IPS-11a (cell line): Measurements from ENCODE around the gene TCEAL4.
A peak's percentile ranks its signal among the peaks of the same experiment; 100 is the strongest.

Experiments used
- H3K4me3 ChIP-seq: one replicate; pipeline ENCODE4 v1.5.1; 2013; ENCODE audit warnings: low read depth, low read length, control low read depth

Gene TCEAL4

GRCh38 chrX:103585411-103586313 lies at the start of gene TCEAL4:
TSS of gene TCEAL4 (plus strand) at chrX:103585515. CDS start at chrX:103586676, 1,161 bp downstream.
- H3K4me3 ChIP-seq: peak within 1 kb of the TSS; percentile 83

- no peak overlapping the region for H3K4me3 ChIP-seq
Measured at GRCh38 chrX:103536071-103536470, 49.2 kb upstream of the TCEAL4 start.

GRCh38 chrX:103536732-103537131 lies 48.6 kb upstream of the TCEAL4 start:
- no peak overlapping the region for H3K4me3 ChIP-seq

GRCh38 chrX:103537871-103538387 lies 47.4 kb upstream of the TCEAL4 start:
- no peak overlapping the region for H3K4me3 ChIP-seq

- H3K4me3 ChIP-seq: no peak overlapping the region
Measured at GRCh38 chrX:103538728-103539127, 46.6 kb upstream of the TCEAL4 start.

- H3K4me3 ChIP-seq: no peak overlapping the region
Measured at GRCh38 chrX:103539695-103540094, 45.6 kb upstream of the TCEAL4 start.

- no peak overlapping the region for H3K4me3 ChIP-seq
Measured at GRCh38 chrX:103540145-103540544, 45.2 kb upstream of the TCEAL4 start.

GRCh38 chrX:103549916-103550315 lies 35.4 kb upstream of the TCEAL4 start:
- no peak overlapping the region for H3K4me3 ChIP-seq

GRCh38 chrX:103550415-103551051 lies 34.8 kb upstream of the TCEAL4 start:
- no peak overlapping the region for H3K4me3 ChIP-seq

GRCh38 chrX:103552236-103552635 lies 33.1 kb upstream of the TCEAL4 start:
- no peak overlapping the region for H3K4me3 ChIP-seq

- H3K4me3 ChIP-seq: peak overlapping the region; percentile 80
Measured at GRCh38 chrX:103554687-103555424, 30.5 kb upstream of the TCEAL4 start.

GRCh38 chrX:103556963-103557612 lies 28.2 kb upstream of the TCEAL4 start:
- H3K4me3 ChIP-seq: no peak overlapping the region

GRCh38 chrX:103560256-103560655 lies 25.1 kb upstream of the TCEAL4 start:
- no peak overlapping the region for H3K4me3 ChIP-seq

GRCh38 chrX:103562801-103563200 lies 22.5 kb upstream of the TCEAL4 start:
- no peak overlapping the region for H3K4me3 ChIP-seq

GRCh38 chrX:103565197-103565596 lies 20.1 kb upstream of the TCEAL4 start:
- no peak overlapping the region for H3K4me3 ChIP-seq

- no peak overlapping the region for H3K4me3 ChIP-seq
Measured at GRCh38 chrX:103565752-103566151, 19.6 kb upstream of the TCEAL4 start.

- H3K4me3 ChIP-seq: no peak overlapping the region
Measured at GRCh38 chrX:103571121-103571520, 14.2 kb upstream of the TCEAL4 start.

- no peak overlapping the region for H3K4me3 ChIP-seq
Measured at GRCh38 chrX:103571726-103572125, 13.6 kb upstream of the TCEAL4 start.

GRCh38 chrX:103573202-103573601 lies 12.1 kb upstream of the TCEAL4 start:
- no peak overlapping the region for H3K4me3 ChIP-seq

- H3K4me3 ChIP-seq: no peak overlapping the region
Measured at GRCh38 chrX:103584596-103584995, 719 bp upstream of the TCEAL4 start.

GRCh38 chrX:103586314-103586646 lies 965 bp downstream of the TCEAL4 start:
- H3K4me3 ChIP-seq: peak overlapping the region; percentile 83
